GM23338 (cell line): ENCODE results near the gene TCTA. TPM values are rescaled to one million over a fixed set of nuclear protein-coding genes. Genes with fewer than 3 reads are reported as not detected.

Experiments used
- ATAC-seq: fragments of 200-7000 bp; cut with Tn5 transposase; 3 replicates; pipeline ENCODE4 v1.9.1; 2020
- DNase-seq: peaks from one replicate; pipeline ENCODE4 v3.0.0-alpha.2; 2015; ENCODE audit warnings: low spot score
- H2AFZ ChIP-seq: fragments of 200-600 bp; sonication (generic); 2 replicates; pipeline ENCODE4 v1.8.0; 2016; ENCODE audit warnings: antibody characterized with exemption, mild to moderate bottlenecking, moderate library complexity
- H3F3A ChIP-seq: fragments of 200-600 bp; sonication (generic); replicated peaks from 2 replicates; pipeline ENCODE4 v1.8.0; 2017; ENCODE audit warnings: antibody characterized with exemption, mixed run types, low read depth
- H3K27ac ChIP-seq: fragments of 200-600 bp; sonication (generic); 2 replicates; pipeline ENCODE4 v1.6.1; 2016; ENCODE audit warnings: low read depth
- H3K27me3 ChIP-seq: fragments of 200-600 bp; sonication (generic); 2 replicates; pipeline ENCODE4 v1.8.0; 2016; ENCODE audit warnings: mild to moderate bottlenecking, mixed run types, moderate library complexity; ENCODE audit not compliant: insufficient read depth
- H3K36me3 ChIP-seq: fragments of 200-600 bp; sonication (generic); 2 replicates; pipeline ENCODE4 v1.8.0; 2016; ENCODE audit warnings: mild to moderate bottlenecking; ENCODE audit not compliant: insufficient read depth
- H3K4me1 ChIP-seq: fragments of 200-600 bp; sonication (generic); 2 replicates; pipeline ENCODE4 v1.8.0; 2016; ENCODE audit warnings: mild to moderate bottlenecking, moderate library complexity; ENCODE audit not compliant: insufficient read depth
- H3K4me2 ChIP-seq: fragments of 200-600 bp; sonication (generic); 2 replicates; pipeline ENCODE4 v1.7.1; 2017; ENCODE audit warnings: mixed run types
- H3K4me3 ChIP-seq: fragments of 200-600 bp; sonication (generic); 2 replicates; pipeline ENCODE4 v1.6.1; 2016; ENCODE audit warnings: mixed run types
- H3K79me2 ChIP-seq: fragments of 200-600 bp; sonication (generic); replicated peaks from 2 replicates; pipeline ENCODE4 v1.8.0; 2017; ENCODE audit warnings: mild to moderate bottlenecking; ENCODE audit not compliant: insufficient read depth
- H3K9me2 ChIP-seq: fragments of 200-600 bp; sonication (generic); 2 replicates; pipeline ENCODE4 v1.8.0; 2017; ENCODE audit not compliant: insufficient read depth
- H4K20me1 ChIP-seq: fragments of 200-600 bp; sonication (generic); replicated peaks from 2 replicates; pipeline ENCODE4 v1.8.0; 2017; ENCODE audit warnings: mild to moderate bottlenecking; ENCODE audit not compliant: insufficient read depth
- H3K27ac Mint-ChIP-seq: 2 replicates; pipeline ENCODE4 v1.8.0; 2020; ENCODE audit warnings: inconsistent platforms, mild to moderate bottlenecking, moderate library complexity, mixed read lengths
- H3K27me3 Mint-ChIP-seq: 3 replicates; pipeline ENCODE4 v1.8.0; 2022; ENCODE audit warnings: low read depth, mild to moderate bottlenecking, moderate library complexity, mixed read lengths, inconsistent platforms; ENCODE audit not compliant: insufficient read depth, poor library complexity
- H3K36me3 Mint-ChIP-seq: 3 replicates; pipeline ENCODE4 v1.8.0; 2021; ENCODE audit warnings: low read depth, mild to moderate bottlenecking, inconsistent platforms, moderate library complexity, mixed read lengths
- H3K4me1 Mint-ChIP-seq: 3 replicates; pipeline ENCODE4 v1.8.0; 2020; ENCODE audit warnings: mild to moderate bottlenecking, inconsistent platforms, mixed read lengths
- H3K4me3 Mint-ChIP-seq: 3 replicates; pipeline ENCODE4 v1.8.0; 2021; ENCODE audit warnings: moderate library complexity, mild to moderate bottlenecking, inconsistent platforms, mixed read lengths
- H3K9me3 Mint-ChIP-seq: 3 replicates; pipeline ENCODE4 v1.8.0; 2020; ENCODE audit warnings: moderate library complexity, mild to moderate bottlenecking, inconsistent platforms, mixed read lengths
- CREB1 ChIP-seq: fragments of 250-450 bp; sonication (Bioruptor Pico); IDR thresholded peaks from 2 replicates; pipeline ENCODE4 v1.5.0; 2020; ENCODE audit warnings: low read depth, mild to moderate bottlenecking, moderate library complexity
- EZH2 ChIP-seq: fragments of 200-600 bp; sonication (generic); IDR thresholded peaks from one replicate; pipeline ENCODE4 v1.8.0; 2017; ENCODE audit warnings: antibody characterized with exemption, mild to moderate bottlenecking, low read depth; ENCODE audit not compliant: unreplicated experiment
- EZH2phosphoT487 ChIP-seq: fragments of 200-600 bp; sonication (generic); IDR thresholded peaks from one replicate; pipeline ENCODE4 v1.8.1; 2018; ENCODE audit warnings: antibody characterized with exemption; ENCODE audit not compliant: unreplicated experiment
- JUNB ChIP-seq: IDR thresholded peaks from one replicate; pipeline ENCODE4 v1.6.1; 2016; ENCODE audit warnings: antibody characterized with exemption; ENCODE audit not compliant: unreplicated experiment
- NANOG ChIP-seq: IDR thresholded peaks from 2 replicates; pipeline ENCODE4 v1.6.1; 2016; ENCODE audit warnings: antibody characterized with exemption, borderline replicate concordance
- POLR2AphosphoS5 ChIP-seq: IDR thresholded peaks from 2 replicates; pipeline ENCODE4 v1.6.1; 2016; ENCODE audit warnings: antibody characterized with exemption, low read depth
- STAT1 ChIP-seq: IDR thresholded peaks from one replicate; pipeline ENCODE4 v1.6.1; 2016; ENCODE audit warnings: antibody characterized with exemption; ENCODE audit not compliant: unreplicated experiment
- ZNF114 ChIP-seq: fragments of 250-450 bp; sonication (Bioruptor Pico); IDR thresholded peaks from 2 replicates; pipeline ENCODE4 v1.5.0; 2020; ENCODE audit warnings: mild to moderate bottlenecking, moderate library complexity
- ZNF331 ChIP-seq: fragments of 250-450 bp; sonication (Bioruptor Pico); IDR thresholded peaks from 2 replicates; pipeline ENCODE4 v1.5.0; 2020; ENCODE audit warnings: low read depth, mild to moderate bottlenecking, moderate library complexity
- polyA plus RNA-seq: library from polyadenylated mRNA; unstranded; fragments of >200 nt; fragmentation: Nextera tagmentation; extraction: Ambion mirVana; gene quantifications from 2 replicates; pipeline ENCODE4 v1.2.1, GENCODE V29; 2016
- total RNA-seq: library from RNA; depleted of rRNA; stranded (reverse); fragments of >200 nt; shearing (Covaris generic); gene quantifications from 2 replicates; pipeline ENCODE4 v1.2.3, GENCODE V29; 2014
- TF ChIP-seq, protein P1 (sequence below): fragments of 250-450 bp; sonication (Bioruptor Pico); IDR thresholded peaks from 2 replicates; pipeline ENCODE4 v1.5.0; 2020; ENCODE audit warnings: mild to moderate bottlenecking, moderate library complexity
- TF ChIP-seq, protein P2 (sequence below): IDR thresholded peaks from 2 replicates; pipeline ENCODE4 v1.6.1; 2016; ENCODE audit warnings: antibody characterized with exemption
- TF ChIP-seq, protein P3 (sequence below): IDR thresholded peaks from one replicate; pipeline ENCODE4 v1.6.1; 2018; ENCODE audit warnings: antibody characterized with exemption; ENCODE audit not compliant: unreplicated experiment
- TF ChIP-seq, protein P4 (sequence below), 2 experiments: fragments of 200-600 bp in 1 of 2; sonication (generic) in 1 of 2; conservative IDR thresholded peaks; 2 replicates each; pipeline versions ENCODE4 v1.5.1 to v1.6.1; 2016 to 2017; ENCODE audit warnings: antibody characterized with exemption in 2 of 2, low read depth in 2 of 2, mild to moderate bottlenecking in 2 of 2, moderate library complexity in 1 of 2

TCTA gene
- total and polyA plus RNA-seq, 2 experiments from 2014 or later, result 4.0 to 5.0 TPM

DNA sequence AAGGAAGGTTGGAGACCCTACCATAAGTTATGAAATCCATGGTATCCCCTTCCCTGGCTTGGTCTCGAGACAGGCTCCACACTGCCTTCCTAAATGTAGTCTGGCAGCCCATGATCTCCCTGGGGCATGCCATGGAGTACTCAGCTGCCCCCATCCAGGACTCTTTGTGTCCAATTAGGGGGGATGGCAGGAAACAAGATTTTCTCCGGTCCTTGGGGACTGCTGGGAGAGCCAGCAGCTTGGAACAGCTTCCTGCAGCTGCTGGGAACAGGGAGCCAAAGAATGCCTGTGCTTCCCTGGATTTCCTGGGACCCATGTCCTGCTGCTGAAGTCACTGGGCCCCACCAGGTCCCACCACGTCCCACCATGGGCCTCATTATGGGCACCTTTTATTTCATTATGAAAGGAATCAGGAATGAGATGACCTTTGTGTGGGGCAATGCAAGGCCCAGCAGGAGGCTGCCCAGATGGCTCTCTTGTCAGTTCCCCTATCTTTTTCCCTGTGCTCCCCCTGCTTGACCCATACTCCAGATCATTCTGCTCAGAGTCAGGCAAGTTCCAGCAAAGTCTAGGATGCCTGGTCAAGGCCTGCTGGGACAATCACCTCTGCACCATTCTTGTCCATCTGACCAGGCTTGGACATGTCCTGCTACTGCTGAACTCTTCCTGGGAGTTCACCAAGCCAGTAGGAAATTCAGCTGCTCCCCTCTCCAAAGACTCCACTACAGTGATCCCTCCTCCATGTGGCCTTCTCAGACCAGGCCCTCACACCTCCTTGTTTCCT is 42.9 kb downstream of the TCTA start:
- no peak overlapping the region for H3K4me3 ChIP-seq
- Mint-ChIP-seq H3K27me3 (peaks cover 8% of the 10 kb centered on the region), H3K4me3 (no peak overlapping the region), H3K27ac (peak overlapping the region; percentile 84), H3K36me3 (no peaks in the 10 kb centered on the region), H3K4me1 (peaks cover 31% of the 10 kb centered on the region), H3K9me3 (no peaks in the 10 kb centered on the region)
- H3K9me2 ChIP-seq, result no peaks in the 10 kb centered on the region
- peak; percentile 5 for ATAC-seq
- no peaks in the 10 kb centered on the region for H3K27me3 ChIP-seq
- H3K36me3 ChIP-seq, result no peaks in the 10 kb centered on the region
- H3K79me2 ChIP-seq, result no peaks in the 10 kb centered on the region
- no peaks in the 10 kb centered on the region for H4K20me1 ChIP-seq
- TF ChIP-seq, protein P1, sequence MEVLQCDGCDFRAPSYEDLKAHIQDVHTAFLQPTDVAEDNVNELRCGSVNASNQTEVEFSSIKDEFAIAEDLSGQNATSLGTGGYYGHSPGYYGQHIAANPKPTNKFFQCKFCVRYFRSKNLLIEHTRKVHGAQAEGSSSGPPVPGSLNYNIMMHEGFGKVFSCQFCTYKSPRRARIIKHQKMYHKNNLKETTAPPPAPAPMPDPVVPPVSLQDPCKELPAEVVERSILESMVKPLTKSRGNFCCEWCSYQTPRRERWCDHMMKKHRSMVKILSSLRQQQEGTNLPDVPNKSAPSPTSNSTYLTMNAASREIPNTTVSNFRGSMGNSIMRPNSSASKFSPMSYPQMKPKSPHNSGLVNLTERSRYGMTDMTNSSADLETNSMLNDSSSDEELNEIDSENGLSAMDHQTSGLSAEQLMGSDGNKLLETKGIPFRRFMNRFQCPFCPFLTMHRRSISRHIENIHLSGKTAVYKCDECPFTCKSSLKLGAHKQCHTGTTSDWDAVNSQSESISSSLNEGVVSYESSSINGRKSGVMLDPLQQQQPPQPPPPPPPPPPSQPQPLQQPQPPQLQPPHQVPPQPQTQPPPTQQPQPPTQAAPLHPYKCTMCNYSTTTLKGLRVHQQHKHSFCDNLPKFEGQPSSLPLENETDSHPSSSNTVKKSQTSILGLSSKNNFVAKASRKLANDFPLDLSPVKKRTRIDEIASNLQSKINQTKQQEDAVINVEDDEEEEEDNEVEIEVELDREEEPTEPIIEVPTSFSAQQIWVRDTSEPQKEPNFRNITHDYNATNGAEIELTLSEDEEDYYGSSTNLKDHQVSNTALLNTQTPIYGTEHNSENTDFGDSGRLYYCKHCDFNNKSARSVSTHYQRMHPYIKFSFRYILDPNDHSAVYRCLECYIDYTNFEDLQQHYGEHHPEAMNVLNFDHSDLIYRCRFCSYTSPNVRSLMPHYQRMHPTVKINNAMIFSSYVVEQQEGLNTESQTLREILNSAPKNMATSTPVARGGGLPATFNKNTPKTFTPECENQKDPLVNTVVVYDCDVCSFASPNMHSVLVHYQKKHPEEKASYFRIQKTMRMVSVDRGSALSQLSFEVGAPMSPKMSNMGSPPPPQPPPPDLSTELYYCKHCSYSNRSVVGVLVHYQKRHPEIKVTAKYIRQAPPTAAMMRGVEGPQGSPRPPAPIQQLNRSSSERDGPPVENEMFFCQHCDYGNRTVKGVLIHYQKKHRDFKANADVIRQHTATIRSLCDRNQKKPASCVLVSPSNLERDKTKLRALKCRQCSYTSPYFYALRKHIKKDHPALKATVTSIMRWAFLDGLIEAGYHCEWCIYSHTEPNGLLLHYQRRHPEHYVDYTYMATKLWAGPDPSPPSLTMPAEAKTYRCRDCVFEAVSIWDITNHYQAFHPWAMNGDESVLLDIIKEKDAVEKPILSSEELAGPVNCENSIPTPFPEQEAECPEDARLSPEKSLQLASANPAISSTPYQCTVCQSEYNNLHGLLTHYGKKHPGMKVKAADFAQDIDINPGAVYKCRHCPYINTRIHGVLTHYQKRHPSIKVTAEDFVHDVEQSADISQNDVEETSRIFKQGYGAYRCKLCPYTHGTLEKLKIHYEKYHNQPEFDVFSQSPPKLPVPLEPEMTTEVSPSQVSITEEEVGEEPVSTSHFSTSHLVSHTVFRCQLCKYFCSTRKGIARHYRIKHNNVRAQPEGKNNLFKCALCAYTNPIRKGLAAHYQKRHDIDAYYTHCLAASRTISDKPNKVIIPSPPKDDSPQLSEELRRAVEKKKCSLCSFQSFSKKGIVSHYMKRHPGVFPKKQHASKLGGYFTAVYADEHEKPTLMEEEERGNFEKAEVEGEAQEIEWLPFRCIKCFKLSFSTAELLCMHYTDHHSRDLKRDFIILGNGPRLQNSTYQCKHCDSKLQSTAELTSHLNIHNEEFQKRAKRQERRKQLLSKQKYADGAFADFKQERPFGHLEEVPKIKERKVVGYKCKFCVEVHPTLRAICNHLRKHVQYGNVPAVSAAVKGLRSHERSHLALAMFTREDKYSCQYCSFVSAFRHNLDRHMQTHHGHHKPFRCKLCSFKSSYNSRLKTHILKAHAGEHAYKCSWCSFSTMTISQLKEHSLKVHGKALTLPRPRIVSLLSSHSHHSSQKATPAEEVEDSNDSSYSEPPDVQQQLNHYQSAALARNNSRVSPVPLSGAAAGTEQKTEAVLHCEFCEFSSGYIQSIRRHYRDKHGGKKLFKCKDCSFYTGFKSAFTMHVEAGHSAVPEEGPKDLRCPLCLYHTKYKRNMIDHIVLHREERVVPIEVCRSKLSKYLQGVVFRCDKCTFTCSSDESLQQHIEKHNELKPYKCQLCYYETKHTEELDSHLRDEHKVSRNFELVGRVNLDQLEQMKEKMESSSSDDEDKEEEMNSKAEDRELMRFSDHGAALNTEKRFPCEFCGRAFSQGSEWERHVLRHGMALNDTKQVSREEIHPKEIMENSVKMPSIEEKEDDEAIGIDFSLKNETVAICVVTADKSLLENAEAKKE (CRISPR knock-in tag), result no peak
- TF ChIP-seq EZH2, result no peak
- TF ChIP-seq POLR2AphosphoS5, result no peak
- no peak for TF ChIP-seq CREB1 (CRISPR knock-in tag)
- no peak for TF ChIP-seq JUNB
- TF ChIP-seq, protein P2, sequence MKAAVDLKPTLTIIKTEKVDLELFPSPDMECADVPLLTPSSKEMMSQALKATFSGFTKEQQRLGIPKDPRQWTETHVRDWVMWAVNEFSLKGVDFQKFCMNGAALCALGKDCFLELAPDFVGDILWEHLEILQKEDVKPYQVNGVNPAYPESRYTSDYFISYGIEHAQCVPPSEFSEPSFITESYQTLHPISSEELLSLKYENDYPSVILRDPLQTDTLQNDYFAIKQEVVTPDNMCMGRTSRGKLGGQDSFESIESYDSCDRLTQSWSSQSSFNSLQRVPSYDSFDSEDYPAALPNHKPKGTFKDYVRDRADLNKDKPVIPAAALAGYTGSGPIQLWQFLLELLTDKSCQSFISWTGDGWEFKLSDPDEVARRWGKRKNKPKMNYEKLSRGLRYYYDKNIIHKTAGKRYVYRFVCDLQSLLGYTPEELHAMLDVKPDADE, result no peak
- no peak for TF ChIP-seq EZH2phosphoT487
- no peak for TF ChIP-seq STAT1
- no peak for TF ChIP-seq ZNF114 (CRISPR knock-in tag)
- no peak for TF ChIP-seq NANOG
- TF ChIP-seq, protein P3, sequence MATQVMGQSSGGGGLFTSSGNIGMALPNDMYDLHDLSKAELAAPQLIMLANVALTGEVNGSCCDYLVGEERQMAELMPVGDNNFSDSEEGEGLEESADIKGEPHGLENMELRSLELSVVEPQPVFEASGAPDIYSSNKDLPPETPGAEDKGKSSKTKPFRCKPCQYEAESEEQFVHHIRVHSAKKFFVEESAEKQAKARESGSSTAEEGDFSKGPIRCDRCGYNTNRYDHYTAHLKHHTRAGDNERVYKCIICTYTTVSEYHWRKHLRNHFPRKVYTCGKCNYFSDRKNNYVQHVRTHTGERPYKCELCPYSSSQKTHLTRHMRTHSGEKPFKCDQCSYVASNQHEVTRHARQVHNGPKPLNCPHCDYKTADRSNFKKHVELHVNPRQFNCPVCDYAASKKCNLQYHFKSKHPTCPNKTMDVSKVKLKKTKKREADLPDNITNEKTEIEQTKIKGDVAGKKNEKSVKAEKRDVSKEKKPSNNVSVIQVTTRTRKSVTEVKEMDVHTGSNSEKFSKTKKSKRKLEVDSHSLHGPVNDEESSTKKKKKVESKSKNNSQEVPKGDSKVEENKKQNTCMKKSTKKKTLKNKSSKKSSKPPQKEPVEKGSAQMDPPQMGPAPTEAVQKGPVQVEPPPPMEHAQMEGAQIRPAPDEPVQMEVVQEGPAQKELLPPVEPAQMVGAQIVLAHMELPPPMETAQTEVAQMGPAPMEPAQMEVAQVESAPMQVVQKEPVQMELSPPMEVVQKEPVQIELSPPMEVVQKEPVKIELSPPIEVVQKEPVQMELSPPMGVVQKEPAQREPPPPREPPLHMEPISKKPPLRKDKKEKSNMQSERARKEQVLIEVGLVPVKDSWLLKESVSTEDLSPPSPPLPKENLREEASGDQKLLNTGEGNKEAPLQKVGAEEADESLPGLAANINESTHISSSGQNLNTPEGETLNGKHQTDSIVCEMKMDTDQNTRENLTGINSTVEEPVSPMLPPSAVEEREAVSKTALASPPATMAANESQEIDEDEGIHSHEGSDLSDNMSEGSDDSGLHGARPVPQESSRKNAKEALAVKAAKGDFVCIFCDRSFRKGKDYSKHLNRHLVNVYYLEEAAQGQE, result no peak
- TF ChIP-seq ZNF331 (CRISPR knock-in tag), result no peak
- TF ChIP-seq, protein P4, sequence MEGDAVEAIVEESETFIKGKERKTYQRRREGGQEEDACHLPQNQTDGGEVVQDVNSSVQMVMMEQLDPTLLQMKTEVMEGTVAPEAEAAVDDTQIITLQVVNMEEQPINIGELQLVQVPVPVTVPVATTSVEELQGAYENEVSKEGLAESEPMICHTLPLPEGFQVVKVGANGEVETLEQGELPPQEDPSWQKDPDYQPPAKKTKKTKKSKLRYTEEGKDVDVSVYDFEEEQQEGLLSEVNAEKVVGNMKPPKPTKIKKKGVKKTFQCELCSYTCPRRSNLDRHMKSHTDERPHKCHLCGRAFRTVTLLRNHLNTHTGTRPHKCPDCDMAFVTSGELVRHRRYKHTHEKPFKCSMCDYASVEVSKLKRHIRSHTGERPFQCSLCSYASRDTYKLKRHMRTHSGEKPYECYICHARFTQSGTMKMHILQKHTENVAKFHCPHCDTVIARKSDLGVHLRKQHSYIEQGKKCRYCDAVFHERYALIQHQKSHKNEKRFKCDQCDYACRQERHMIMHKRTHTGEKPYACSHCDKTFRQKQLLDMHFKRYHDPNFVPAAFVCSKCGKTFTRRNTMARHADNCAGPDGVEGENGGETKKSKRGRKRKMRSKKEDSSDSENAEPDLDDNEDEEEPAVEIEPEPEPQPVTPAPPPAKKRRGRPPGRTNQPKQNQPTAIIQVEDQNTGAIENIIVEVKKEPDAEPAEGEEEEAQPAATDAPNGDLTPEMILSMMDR (conservative IDR thresholded peaks at IDR 0.05; ENCODE audit: low read depth in 2 of 2), result no peak
- H3F3A ChIP-seq, result peaks cover 10% of the 10 kb centered on the region; the same call in 1 of the 2 replicates
- no peak overlapping the region for H3K27ac ChIP-seq
- H3K4me2 ChIP-seq, result no peak overlapping the region
- peaks cover 19% of the 10 kb centered on the region for H3K4me1 ChIP-seq
- H2AFZ ChIP-seq, result peak overlapping the region; percentile 23
- DNase-seq, result no peak
